ENCODE data around the gene ARRB2. TPM values are rescaled to one million over a fixed set of nuclear protein-coding genes. Genes with fewer than 3 reads are reported as not detected.

Gene ARRB2
- total RNA-seq, 1 experiment from 2014 or later = 75.3 TPM

DNA sequence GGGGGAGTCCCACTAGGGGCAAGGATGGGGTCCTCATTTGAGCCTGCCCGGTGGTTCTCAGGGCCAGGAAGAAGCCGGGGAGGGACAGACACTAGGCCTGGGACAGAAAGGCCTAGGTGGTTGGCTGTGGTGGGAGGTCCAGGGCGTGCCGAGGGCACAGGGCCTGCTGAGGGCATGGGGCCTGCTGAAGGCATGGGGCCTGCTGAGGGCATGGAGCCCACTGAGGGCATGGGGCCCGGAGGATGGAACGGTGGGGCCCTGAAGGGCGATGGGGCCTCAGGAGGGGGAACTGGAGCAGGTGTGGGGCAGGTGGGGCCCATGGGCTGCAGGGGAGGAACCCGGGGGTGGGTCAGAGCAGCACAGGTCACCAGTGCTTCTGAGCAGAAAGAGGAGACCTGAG lies 37.7 kb upstream of the ARRB2 start:
- Histone ChIP-seq H3K27ac (ENCODE audit: insufficient read length, low read depth, low read length) (no peak overlapping the region), H4K5ac (ENCODE audit: insufficient read length, low read depth, low read length) (no peak overlapping the region), H3K79me2 (ENCODE audit: insufficient read depth, low read length) (no peaks in the 10 kb centered on the region), H3K23me2 (ENCODE audit: insufficient read length, low read depth, low read length, poor library complexity, severe bottlenecking) (no peaks in the 10 kb centered on the region), H3T11ph (ENCODE audit: low read length) (no peak overlapping the region), H2AK5ac (ENCODE audit: insufficient read length, low read length) (no peak overlapping the region), H4K20me1 (ENCODE audit: control insufficient read depth, insufficient read depth, insufficient read length) (no peaks in the 10 kb centered on the region), H4K91ac (ENCODE audit: insufficient read length, low read depth, low read length) (no peak overlapping the region), H3K9ac (ENCODE audit: extremely low read depth, insufficient read length, low read length) (no peak overlapping the region), H2AFZ (ENCODE audit: low read length) (no peak overlapping the region), H3K56ac (ENCODE audit: insufficient read length, low read depth, low read length) (no peak overlapping the region), H3K4me1 (ENCODE audit: insufficient read depth, low read length) (no peaks in the 10 kb centered on the region; the same call in 1 of the 2 replicates), H2BK120ac (ENCODE audit: low read depth, low read length, poor library complexity, severe bottlenecking) (no peak overlapping the region), H3K18ac (ENCODE audit: insufficient read length, low read depth, low read length) (no peak overlapping the region), H3K27me3 (ENCODE audit: insufficient read depth, low read length) (no peaks in the 10 kb centered on the region), H4K8ac (replicated peaks; ENCODE audit: insufficient read length, low read depth, low read length) (no peak overlapping the region), H3K14ac (ENCODE audit: insufficient read depth, low read length) (no peak overlapping the region), H2BK5ac (ENCODE audit: insufficient read length, low read length) (no peak overlapping the region), H3K9me3 (ENCODE audit: control insufficient read depth, low read depth, low read length) (no peaks in the 10 kb centered on the region), H2BK15ac (ENCODE audit: low read depth, low read length) (no peak overlapping the region), H2BK20ac (ENCODE audit: low read depth, low read length, poor library complexity, severe bottlenecking) (no peak overlapping the region), H2BK12ac (ENCODE audit: insufficient read length, low read depth, low read length) (no peak overlapping the region), H3K79me1 (ENCODE audit: insufficient read depth, low read depth, low read length, poor library complexity, severe bottlenecking) (no peaks in the 10 kb centered on the region), H3K4ac (ENCODE audit: low read depth, low read length) (no peak overlapping the region), H3K23ac (ENCODE audit: insufficient read length, low read depth, low read length) (no peak overlapping the region), H3K4me2 (ENCODE audit: insufficient read depth, insufficient read length, low read length) (no peak overlapping the region)
- Mint-ChIP-seq H3K27me3 (ENCODE audit: low read depth) (no peaks in the 10 kb centered on the region), H3K27ac (no peak overlapping the region), H3K36me3 (ENCODE audit: insufficient read depth in 1 of 3, low read depth in 3 of 3) (peaks cover 52 to 79% (median 74%) of the 10 kb centered on the region in 3 experiments), H3K4me3 (no peak overlapping the region), H3K9me3 (no peaks in the 10 kb centered on the region), H3K4me1 (peaks cover under 1 to 3% of the 10 kb centered on the region in 2 experiments)
- DNase-seq = no peak
- no CpG with 5 or more reads among the region's 8 CpGs for WGBS (ENCODE audit: extremely low coverage, insufficient read length, low lambda C conversion rate)
- TF ChIP-seq, protein P1, sequence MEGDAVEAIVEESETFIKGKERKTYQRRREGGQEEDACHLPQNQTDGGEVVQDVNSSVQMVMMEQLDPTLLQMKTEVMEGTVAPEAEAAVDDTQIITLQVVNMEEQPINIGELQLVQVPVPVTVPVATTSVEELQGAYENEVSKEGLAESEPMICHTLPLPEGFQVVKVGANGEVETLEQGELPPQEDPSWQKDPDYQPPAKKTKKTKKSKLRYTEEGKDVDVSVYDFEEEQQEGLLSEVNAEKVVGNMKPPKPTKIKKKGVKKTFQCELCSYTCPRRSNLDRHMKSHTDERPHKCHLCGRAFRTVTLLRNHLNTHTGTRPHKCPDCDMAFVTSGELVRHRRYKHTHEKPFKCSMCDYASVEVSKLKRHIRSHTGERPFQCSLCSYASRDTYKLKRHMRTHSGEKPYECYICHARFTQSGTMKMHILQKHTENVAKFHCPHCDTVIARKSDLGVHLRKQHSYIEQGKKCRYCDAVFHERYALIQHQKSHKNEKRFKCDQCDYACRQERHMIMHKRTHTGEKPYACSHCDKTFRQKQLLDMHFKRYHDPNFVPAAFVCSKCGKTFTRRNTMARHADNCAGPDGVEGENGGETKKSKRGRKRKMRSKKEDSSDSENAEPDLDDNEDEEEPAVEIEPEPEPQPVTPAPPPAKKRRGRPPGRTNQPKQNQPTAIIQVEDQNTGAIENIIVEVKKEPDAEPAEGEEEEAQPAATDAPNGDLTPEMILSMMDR (conservative IDR thresholded peaks at IDR 0.05) = no peak
